GM19372 (cell line): ENCODE results near the gene ANKRD62.
"Not testable (repeated sequence)": the region's sequence is repeated elsewhere in the genome, so short reads cannot be mapped to it uniquely, and the experiment has no call there.

Source experiments
- ATAC-seq: cut with Tn5 transposase; IDR thresholded peaks from one replicate; pipeline ENCODE4 v1.9.1; 2021; ENCODE audit warnings: mild to moderate bottlenecking, low read depth, moderate library complexity; ENCODE audit not compliant: unreplicated experiment

Gene ANKRD62

DNA sequence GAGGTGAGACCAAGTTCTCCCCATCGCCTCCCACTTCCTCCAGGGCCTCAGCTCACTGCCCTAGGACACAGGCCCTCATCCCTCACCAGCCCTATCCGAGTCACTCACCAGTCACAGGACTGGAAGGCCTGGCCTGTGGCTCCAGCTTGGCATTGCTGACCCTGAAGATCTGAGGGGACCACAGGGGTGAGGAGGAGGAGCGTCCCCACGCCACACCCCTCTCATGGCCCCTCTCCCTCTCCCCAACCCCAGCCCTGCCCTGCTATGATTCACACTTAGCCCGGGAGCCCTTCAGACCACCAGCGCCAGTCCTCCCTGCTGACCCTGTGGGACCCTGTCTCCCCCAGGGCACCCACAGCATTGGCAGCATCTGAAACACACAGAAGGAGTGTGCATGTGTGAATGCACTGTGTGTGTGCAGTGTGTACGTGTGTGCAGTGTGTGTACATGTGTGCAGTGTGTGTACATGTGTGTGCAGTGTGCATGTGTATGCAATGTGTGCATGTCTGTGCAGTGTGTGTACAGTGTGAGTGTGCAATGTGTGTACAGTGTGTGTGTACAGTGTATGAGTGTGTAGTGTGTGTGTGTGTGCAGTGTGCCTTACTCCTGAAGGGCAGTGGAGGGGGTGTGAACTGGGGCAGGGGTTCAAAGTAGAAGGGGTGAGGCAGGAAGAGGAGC is 29.4 kb upstream of the ANKRD62 start:
- ATAC-seq: no peak

DNA sequence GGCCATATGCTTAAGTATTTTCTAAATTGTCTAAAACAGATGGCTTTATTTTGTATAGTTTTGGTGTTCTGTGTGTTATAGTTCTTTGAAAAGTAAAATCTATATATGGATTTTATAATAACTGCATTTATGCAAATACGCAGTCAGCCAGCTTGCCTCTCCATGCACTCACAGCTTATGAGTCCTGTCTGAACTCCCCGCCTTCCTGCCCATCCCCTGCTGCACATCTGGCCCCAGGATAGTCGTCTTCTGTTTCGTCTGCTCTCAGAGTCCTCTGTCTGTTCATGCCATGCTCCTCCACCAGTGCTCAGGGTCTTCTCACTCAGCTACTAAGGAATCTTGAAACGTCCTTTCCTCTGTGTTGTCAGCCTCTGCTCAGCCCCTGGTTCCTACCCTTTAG is 28.2 kb upstream of the ANKRD62 start:
- no peak for ATAC-seq

DNA sequence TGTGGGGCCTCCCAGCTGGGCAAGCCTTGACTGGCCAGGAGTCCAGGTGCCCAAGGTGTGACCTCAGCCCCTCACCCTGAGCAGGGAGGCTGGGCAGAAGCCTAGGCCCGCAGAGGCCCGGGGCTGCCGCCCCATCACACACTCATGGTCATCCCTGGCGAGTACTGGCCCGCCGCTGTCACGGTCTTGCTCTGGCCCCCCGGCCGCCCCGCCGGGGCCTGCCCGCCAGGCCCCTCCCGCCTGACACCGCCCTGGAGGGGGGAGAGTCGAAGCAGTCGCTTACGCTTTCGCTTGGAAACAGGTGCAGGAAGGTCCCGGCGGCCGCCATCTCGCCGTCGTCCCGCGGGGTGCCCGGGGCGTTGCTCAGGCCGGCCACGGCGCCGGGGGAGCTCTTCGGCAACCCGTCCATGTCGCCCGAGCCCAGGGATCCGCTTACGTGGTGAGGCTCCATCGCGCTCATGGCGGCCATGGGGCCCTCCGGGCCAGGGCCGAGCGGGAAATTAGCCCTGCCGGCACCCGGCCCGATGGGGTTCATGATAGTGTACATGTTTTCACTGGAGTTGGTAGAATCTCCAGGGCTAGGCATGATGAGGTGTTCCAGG is 26.6 kb upstream of the ANKRD62 start:
- no peak for ATAC-seq

GRCh38 chr18:12067671-12068070 is 26.0 kb upstream of the ANKRD62 start:
- ATAC-seq: no peak

GRCh38 chr18:12068316-12068949 is 25.2 kb upstream of the ANKRD62 start:
- not testable (repeated sequence) for ATAC-seq

- ATAC-seq: no peak
Measured at GRCh38 chr18:12068950-12069320, 24.7 kb upstream of the ANKRD62 start.

- not testable (repeated sequence) for ATAC-seq
Measured at GRCh38 chr18:12071066-12071465, 22.6 kb upstream of the ANKRD62 start.

GRCh38 chr18:12072996-12073395 is 20.6 kb upstream of the ANKRD62 start:
- ATAC-seq: no peak

DNA sequence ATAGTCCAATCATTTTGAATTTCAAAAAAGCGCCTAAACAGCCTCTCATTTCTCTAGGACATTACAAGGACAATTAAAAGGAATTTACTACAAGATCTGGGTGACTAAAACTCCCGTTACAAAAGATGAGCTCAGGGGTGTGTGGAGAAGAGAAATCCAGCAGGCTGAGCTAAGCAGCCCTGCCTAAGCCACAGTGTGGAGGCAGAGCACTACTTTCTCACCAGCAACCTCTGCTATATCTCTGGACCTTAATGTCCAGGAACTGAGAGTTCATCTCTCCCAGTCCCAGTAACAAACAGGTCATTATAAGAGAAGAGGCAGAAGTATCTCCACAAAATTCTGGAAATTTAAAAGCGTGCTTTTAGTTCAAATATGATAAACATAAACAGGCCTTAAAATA is 18.9 kb upstream of the ANKRD62 start:
- no peak for ATAC-seq

- no peak for ATAC-seq
Measured at GRCh38 chr18:12076424-12077140, 17.1 kb upstream of the ANKRD62 start.

GRCh38 chr18:12077994-12078393 is 15.6 kb upstream of the ANKRD62 start:
- ATAC-seq: not testable (repeated sequence)

- ATAC-seq: no peak
Measured at GRCh38 chr18:12079491-12080237, 14.0 kb upstream of the ANKRD62 start.

DNA sequence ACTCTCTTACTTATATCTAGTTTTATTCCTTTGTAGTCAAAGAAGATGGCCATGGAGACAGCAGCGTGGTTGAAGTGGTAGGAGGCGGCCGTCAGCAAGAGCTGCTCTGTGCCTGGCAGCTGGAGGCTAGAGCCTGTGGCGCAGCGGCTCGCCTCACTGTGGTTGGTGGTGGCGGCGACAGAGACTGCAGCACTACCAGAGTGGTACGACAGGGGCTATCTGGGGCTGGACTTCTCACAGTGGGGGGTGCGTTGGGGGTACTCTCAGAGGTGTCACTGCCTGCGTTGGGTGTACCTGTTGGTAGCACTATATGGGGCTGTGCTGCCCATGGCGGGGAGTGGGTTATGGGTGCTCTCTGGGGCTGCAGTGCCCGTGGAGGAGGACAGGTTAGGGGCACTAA is 8.5 kb upstream of the ANKRD62 start:
- ATAC-seq: no peak

GRCh38 chr18:12085786-12086185 is 7.9 kb upstream of the ANKRD62 start:
- ATAC-seq: no peak

DNA sequence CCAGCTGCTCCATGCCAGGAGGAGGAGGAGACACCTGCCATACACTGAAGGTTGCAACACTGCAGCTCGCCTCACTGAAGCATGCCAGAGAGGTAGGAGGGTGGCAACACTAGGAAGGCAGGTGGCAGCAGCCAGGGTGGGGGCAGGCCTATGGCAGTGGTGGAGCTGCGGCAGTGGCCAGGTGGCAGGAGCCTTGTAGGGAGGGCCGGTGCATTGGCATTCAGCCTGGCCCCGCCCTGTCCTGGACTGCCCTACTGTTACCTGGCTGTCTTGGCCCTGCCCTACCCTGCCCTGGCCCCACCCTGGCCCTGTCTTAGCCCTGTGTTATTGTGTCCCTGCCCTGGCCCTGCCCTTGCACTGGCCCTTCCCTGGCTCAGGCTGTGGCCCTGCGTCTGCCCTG is 7.4 kb upstream of the ANKRD62 start:
- ATAC-seq: no peak

DNA sequence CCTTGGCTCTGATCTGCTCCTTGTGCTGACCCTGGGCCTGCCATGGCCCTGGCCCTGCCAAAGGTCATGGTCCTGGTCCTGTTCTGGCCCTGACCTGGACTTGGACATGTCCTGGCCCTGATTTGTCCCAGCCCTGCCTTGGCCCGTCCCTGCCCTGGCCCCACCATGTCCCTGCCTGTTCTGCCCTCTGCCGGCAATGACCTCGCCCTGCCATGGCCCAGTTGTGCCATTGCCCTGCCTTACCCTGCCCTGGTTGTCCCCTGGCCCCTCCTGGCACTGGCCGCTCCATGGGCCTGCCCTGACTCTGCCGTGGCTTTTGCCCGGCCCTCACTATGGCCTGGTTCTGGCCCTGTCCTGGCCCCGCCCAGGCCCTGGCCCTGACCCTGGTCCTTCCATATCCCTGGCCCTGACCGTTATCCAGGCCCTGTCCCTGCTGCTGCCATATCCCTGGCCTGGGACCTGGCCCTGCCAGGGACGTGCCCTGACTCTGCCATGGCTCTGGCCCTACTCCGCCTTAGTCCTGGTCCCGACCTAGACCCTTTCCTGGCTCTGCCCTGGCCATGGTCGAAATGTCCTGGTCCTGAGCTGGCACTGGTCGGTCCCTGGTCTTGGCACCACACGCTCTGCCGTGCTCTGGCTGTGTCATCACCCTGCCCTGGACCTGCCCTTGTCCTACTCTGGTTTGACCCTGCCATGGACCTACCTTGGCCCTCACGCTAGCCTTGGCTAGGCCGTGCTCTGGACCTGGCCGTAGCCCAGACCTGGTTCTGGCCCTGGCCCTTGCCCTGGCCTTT is 6.8 kb upstream of the ANKRD62 start:
- ATAC-seq: no peak

DNA sequence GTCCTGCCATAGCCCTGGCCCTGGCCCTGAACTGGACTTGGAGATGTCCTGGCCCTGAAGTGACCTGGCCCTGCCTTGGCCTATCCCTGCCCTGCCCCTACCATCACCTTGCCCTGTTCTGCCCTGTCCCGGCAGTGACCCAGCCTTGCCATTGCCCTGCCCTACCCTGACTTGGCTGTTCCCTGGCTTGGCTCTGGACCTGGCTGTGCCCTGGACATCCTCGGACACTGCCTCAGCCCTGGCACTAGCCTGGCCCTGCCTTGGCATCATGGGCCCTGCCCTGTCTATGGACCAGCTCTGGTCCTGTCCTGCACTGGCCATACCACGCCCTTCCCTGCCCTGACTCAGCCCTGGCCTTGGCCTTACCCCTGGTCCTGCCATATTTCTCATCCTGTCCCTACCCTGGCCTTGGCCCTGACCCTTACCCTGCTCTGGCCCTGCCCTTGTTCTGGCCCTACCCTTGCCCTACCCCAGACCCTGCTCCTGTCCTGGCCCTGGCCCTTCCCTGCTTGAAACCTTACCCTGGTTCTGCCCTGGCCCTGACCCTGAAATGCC is 6.1 kb upstream of the ANKRD62 start:
- no peak for ATAC-seq

- no peak for ATAC-seq
Measured at GRCh38 chr18:12088096-12088495, 5.5 kb upstream of the ANKRD62 start.

- ATAC-seq: no peak
Measured at GRCh38 chr18:12088731-12089375, 4.8 kb upstream of the ANKRD62 start.
